Activated naive CD4-positive, alpha-beta T cell treated with anti-CD3 and anti-CD28 coated beads, Interleukin-2, amount 10 ng/mL, durations not matched to agents 5 hours and 36 hours (primary cell): ENCODE results near the gene ZNF138. TPM values are rescaled to one million over a fixed set of nuclear protein-coding genes. Genes with fewer than 3 reads are reported as not detected.

Experiments
- total RNA-seq, 2 experiments: library from RNA; stranded (reverse); gene quantifications; one replicate each; pipeline ENCODE4 v1.2.3, GENCODE V29; 2021

The ZNF138 gene
- 10 to 100 TPM in 1 of 2 experiments, 1 to 10 TPM in 1; 9.5 to 11.7 TPM for total RNA-seq

GRCh38 chr7:64794171-64794844, at the start of gene ZNF138:
Gene ZNF138, plus strand, starts transcription at chr7:64794428. Its CDS starts 141 bp downstream, at chr7:64794569.

Other genes with a start within 250 kb of the ZNF138 start
- 10 to 100 TPM; 13.1 to 13.2 TPM for gene ZNF680, start 231.4 kb upstream of the ZNF138 start, total RNA-seq
- 10 to 100 TPM; 18.4 to 18.7 TPM for gene ZNF107, start 128.3 kb upstream of the ZNF138 start, total RNA-seq
- gene ZNF273, start 108.8 kb downstream of the ZNF138 start, total RNA-seq = 1 to 10 TPM; 7.0 to 7.3 TPM
- 1 to 10 TPM; 5.3 to 5.6 TPM for gene ZNF117, start 196.6 kb downstream of the ZNF138 start, total RNA-seq
- gene ERV3-1, start 212.3 kb downstream of the ZNF138 start, total RNA-seq = 10 to 100 TPM; 12.4 to 12.8 TPM